ENCODE measurements around the gene TMEM219. TPM values are rescaled to one million over a fixed set of nuclear protein-coding genes. Genes with fewer than 3 reads are reported as not detected.
"Not testable (repeated sequence)": the region's sequence is repeated elsewhere in the genome, so short reads cannot be mapped to it uniquely, and the experiment has no call there.

TMEM219 gene
- total and polyA plus RNA-seq, 4 donors, result 25.5 to 75.9 (median 46.9) TPM

GRCh38 chr16:30016555-30017276 is 54.8 kb downstream of the TMEM219 start:
- Histone ChIP-seq H3K27ac (ENCODE audit: low read depth in 1 of 2, low read length in 2 of 2) (no peak overlapping the region), H3K4me1 (ENCODE audit: control insufficient read depth in 4 of 4, insufficient read depth in 4 of 4, low read length in 3 of 4) (peaks cover under 1 to 7% (median 4%) of the 10 kb centered on the region in 4 donors), H3K36me3 (ENCODE audit: control insufficient read depth in 4 of 4, insufficient read depth in 3 of 4, low read depth in 1 of 4, low read length in 3 of 4) (no peaks in the 10 kb centered on the region), H3K9ac (ENCODE audit: low read depth in 1 of 2, low read length in 2 of 2) (no peak overlapping the region), H3K4me3 (ENCODE audit: low read depth in 1 of 3, low read length in 3 of 3) (no peak overlapping the region), H3K27me3 (ENCODE audit: control insufficient read depth in 4 of 4, insufficient read depth in 4 of 4, low read length in 3 of 4) (peaks cover 0 to 4% (median under 1%) of the 10 kb centered on the region in 4 donors), H3K9me3 (ENCODE audit: control insufficient read depth in 4 of 4, low read length in 3 of 4) (no peaks in the 10 kb centered on the region)
- 52% methylated on average over 8 of the region's 8 CpGs for WGBS
- no peak for DNase-seq (ENCODE audit: low spot score)
- TF ChIP-seq RAD21 (IDR thresholded peaks at IDR 0.05), result no peak
- TF ChIP-seq TAF1 (conservative IDR thresholded peaks at IDR 0.05), result no peak
- no peak for TF ChIP-seq REST (IDR thresholded peaks at IDR 0.05)

GRCh38 chr16:30017277-30017656 is 55.4 kb downstream of the TMEM219 start:
- Histone ChIP-seq H3K9me3 (ENCODE audit: control insufficient read depth in 4 of 4, low read length in 3 of 4) (no peaks in the 10 kb centered on the region), H3K4me3 (ENCODE audit: low read depth in 1 of 3, low read length in 3 of 3) (no peak overlapping the region), H3K27me3 (ENCODE audit: control insufficient read depth in 4 of 4, insufficient read depth in 4 of 4, low read length in 3 of 4) (peaks cover 0 to under 1% (median 0%) of the 10 kb centered on the region in 4 donors), H3K36me3 (ENCODE audit: control insufficient read depth in 4 of 4, insufficient read depth in 3 of 4, low read depth in 1 of 4, low read length in 3 of 4) (no peaks in the 10 kb centered on the region), H3K9ac (ENCODE audit: low read depth in 1 of 2, low read length in 2 of 2) (no peak overlapping the region), H3K4me1 (ENCODE audit: control insufficient read depth in 4 of 4, insufficient read depth in 4 of 4, low read length in 3 of 4) (peaks cover 2 to 8% (median 4%) of the 10 kb centered on the region in 4 donors), H3K27ac (ENCODE audit: low read depth in 1 of 2, low read length in 2 of 2) (no peak overlapping the region)
- DNase-seq (ENCODE audit: low spot score), result no peak
- 94% methylated on average over 2 of the region's 2 CpGs for WGBS
- no peak for TF ChIP-seq CTCF (IDR thresholded peaks at IDR 0.05; ENCODE audit: low read depth, low read length, missing input control)
- no peak for TF ChIP-seq REST (IDR thresholded peaks at IDR 0.05)
- TF ChIP-seq ZBTB33 (IDR thresholded peaks at IDR 0.05), result no peak
- no peak for TF ChIP-seq FOXA2 (IDR thresholded peaks at IDR 0.05)

- H3K4me3 ChIP-seq (ENCODE audit: low read depth in 1 of 3, low read length in 3 of 3); H3K9ac ChIP-seq (ENCODE audit: low read depth in 1 of 2, low read length in 2 of 2); H3K36me3 ChIP-seq (ENCODE audit: control insufficient read depth in 4 of 4, insufficient read depth in 3 of 4, low read depth in 1 of 4, low read length in 3 of 4); DNase-seq (ENCODE audit: low spot score); H3K27ac ChIP-seq (ENCODE audit: low read depth in 1 of 2, low read length in 2 of 2); H3K27me3 ChIP-seq (ENCODE audit: control insufficient read depth in 4 of 4, insufficient read depth in 4 of 4, low read length in 3 of 4); H3K9me3 ChIP-seq (ENCODE audit: control insufficient read depth in 4 of 4, low read length in 3 of 4); H3K4me1 ChIP-seq (ENCODE audit: control insufficient read depth in 4 of 4, insufficient read depth in 4 of 4, low read length in 3 of 4): not testable (repeated sequence)
- 84% methylated on average over 4 of the region's 4 CpGs for WGBS
These were observed 56.1 kb downstream of the TMEM219 start for GRCh38 chr16:30017937-30018336.
